Caco-2 (cell line): Measurements from ENCODE around the gene PACS1. TPM values are rescaled to one million over a fixed set of nuclear protein-coding genes. Genes with fewer than 3 reads are reported as not detected.

Experiments used
- BruUV-seq: library from RNA; stranded (reverse); fragments of 400-500 nt; replicated peaks from 2 replicates; lab custom pipeline; 2021; lab: Mats Ljungman, UMichigan
- CTCF ChIA-PET: fragments of 300-600 bp; sonication (Branson Sonifier 250); formaldehyde crosslinking; loops from one replicate; lab custom pipeline; 2022; ENCODE audit warnings: antibody characterized with exemption; lab: Charles Lee
- POLR2A ChIA-PET: fragments of 300-600 bp; sonication (Branson Sonifier 250); formaldehyde crosslinking; loops from one replicate; lab custom pipeline; 2022; ENCODE audit warnings: antibody characterized with exemption; lab: Charles Lee
- DNase-seq, 2 experiments: peaks; one replicate each; pipeline versions ENCODE4 v3.0.0 to v3.0.0-alpha.2; 2020 to 2022
- H3K27me3 ChIP-seq: replicated peaks from 2 replicates; pipeline ENCODE4 v1.6.0; 2011; ENCODE audit warnings: low read length; ENCODE audit not compliant: control insufficient read depth, insufficient read depth
- H3K36me3 ChIP-seq: 2 replicates; pipeline ENCODE4 v1.5.1; 2011; ENCODE audit warnings: low read length; ENCODE audit not compliant: control insufficient read depth, insufficient read depth
- H3K4me1 ChIP-seq: fragments of 250-450 bp; sonication (Bioruptor Pico); 2 replicates; pipeline ENCODE4 v1.5.1; 2020; ENCODE audit warnings: mild to moderate bottlenecking
- H3K4me3 ChIP-seq: 2 replicates; pipeline ENCODE4 v1.5.1; 2011; ENCODE audit warnings: low read depth, mild to moderate bottlenecking, control low read depth, low read length
- H3K9me3 ChIP-seq: fragments of 250-450 bp; sonication (Bioruptor Pico); 2 replicates; pipeline ENCODE4 v1.5.1; 2020; ENCODE audit warnings: mild to moderate bottlenecking, moderate library complexity
- H3K27ac Mint-ChIP-seq: one replicate; pipeline ENCODE4 v1.8.0; 2022; ENCODE audit warnings: mixed read lengths; ENCODE audit not compliant: unreplicated experiment
- H3K27me3 Mint-ChIP-seq: one replicate; pipeline ENCODE4 v1.8.0; 2022; ENCODE audit warnings: mixed read lengths; ENCODE audit not compliant: insufficient read depth, unreplicated experiment
- H3K36me3 Mint-ChIP-seq: one replicate; pipeline ENCODE4 v1.8.0; 2022; ENCODE audit warnings: mild to moderate bottlenecking, mixed read lengths; ENCODE audit not compliant: insufficient read depth, unreplicated experiment
- H3K4me1 Mint-ChIP-seq: one replicate; pipeline ENCODE4 v1.8.0; 2022; ENCODE audit warnings: low read depth, mixed read lengths; ENCODE audit not compliant: unreplicated experiment
- H3K4me3 Mint-ChIP-seq: one replicate; pipeline ENCODE4 v1.8.0; 2022; ENCODE audit warnings: mild to moderate bottlenecking, moderate library complexity, mixed read lengths; ENCODE audit not compliant: unreplicated experiment
- H3K9me3 Mint-ChIP-seq: one replicate; pipeline ENCODE4 v1.8.0; 2022; ENCODE audit warnings: mixed read lengths; ENCODE audit not compliant: unreplicated experiment
- intact Hi-C: fragments of 100-400 bp; cut with micrococcal nuclease; formaldehyde crosslinking; loops from one replicate; pipeline ENCODE4 v1.10.0; 2022; ENCODE audit not compliant: unreplicated experiment
- total RNA-seq: library from RNA; stranded (reverse); gene quantifications from 2 replicates; pipeline ENCODE4 v1.2.3, GENCODE V29; 2022
- TF ChIP-seq, protein P1 (sequence below), 2 experiments: fragments of 200-600 bp in 1 of 2; IDR thresholded peaks; 1 replicate in 1 of 2; 2 replicates in 1 of 2; pipeline versions ENCODE4 v1.5.1 to v1.8.0; 2011 to 2022; ENCODE audit warnings: antibody characterized with exemption in 1 of 2, control low read depth in 1 of 2, inconsistent platforms in 1 of 2, low read depth in 1 of 2, low read length in 1 of 2, mild to moderate bottlenecking in 1 of 2, moderate library complexity in 1 of 2; ENCODE audit not compliant: insufficient read depth in 1 of 2, severe bottlenecking in 1 of 2, unreplicated experiment in 1 of 2

PACS1 gene
- total RNA-seq, 1 experiment from 2014 or later, result 82.2 TPM

DNA sequence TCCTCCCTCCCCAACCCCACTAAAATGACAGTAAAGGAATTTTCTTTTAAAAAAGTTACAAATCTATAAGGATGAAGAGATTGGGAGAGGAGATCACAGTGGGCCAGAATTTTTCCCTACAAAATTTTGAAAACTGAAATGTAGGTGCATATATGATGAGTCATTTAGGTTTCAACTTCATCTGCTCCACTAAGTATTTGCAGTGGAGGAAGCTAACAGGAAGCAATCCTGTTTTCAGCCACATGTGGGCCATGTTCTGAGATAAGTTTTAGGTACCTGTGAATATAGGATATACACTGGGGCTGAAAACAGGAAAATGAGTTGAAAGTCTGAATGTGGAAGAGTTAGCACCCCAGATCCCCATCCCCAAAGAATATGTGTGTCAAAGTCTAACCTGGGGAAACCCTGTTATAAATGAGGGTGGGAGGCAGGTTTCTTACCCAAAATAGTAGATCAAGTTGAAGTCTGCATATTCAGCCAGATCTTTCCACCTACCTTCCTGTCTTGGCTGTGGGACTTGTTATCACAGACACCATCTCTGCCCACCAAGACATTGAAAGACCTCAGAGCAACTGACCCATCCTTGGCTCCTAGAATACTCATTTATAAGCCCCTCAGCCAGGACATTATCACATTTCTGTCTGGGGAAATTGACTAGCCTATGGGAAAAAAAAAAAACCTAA, 87.3 kb downstream of the PACS1 start:
- peaks cover 35% of the 10 kb centered on the region for H3K4me1 ChIP-seq
- DNase-seq, result no peak
- intact Hi-C loops, result no loop called here
- Mint-ChIP-seq H3K4me1 (peaks cover 18% of the 10 kb centered on the region), H3K36me3 (peaks cover 29% of the 10 kb centered on the region), H3K27ac (no peak overlapping the region), H3K9me3 (no peaks in the 10 kb centered on the region), H3K27me3 (no peaks in the 10 kb centered on the region), H3K4me3 (no peak overlapping the region)
- ChIA-PET CTCF (no interaction called here), POLR2A (no interaction called here)
- no peaks in the 10 kb centered on the region for H3K9me3 ChIP-seq
- no peaks in the 10 kb centered on the region for H3K27me3 ChIP-seq
- no peaks in the 10 kb centered on the region for H3K36me3 ChIP-seq
- TF ChIP-seq, protein P1, sequence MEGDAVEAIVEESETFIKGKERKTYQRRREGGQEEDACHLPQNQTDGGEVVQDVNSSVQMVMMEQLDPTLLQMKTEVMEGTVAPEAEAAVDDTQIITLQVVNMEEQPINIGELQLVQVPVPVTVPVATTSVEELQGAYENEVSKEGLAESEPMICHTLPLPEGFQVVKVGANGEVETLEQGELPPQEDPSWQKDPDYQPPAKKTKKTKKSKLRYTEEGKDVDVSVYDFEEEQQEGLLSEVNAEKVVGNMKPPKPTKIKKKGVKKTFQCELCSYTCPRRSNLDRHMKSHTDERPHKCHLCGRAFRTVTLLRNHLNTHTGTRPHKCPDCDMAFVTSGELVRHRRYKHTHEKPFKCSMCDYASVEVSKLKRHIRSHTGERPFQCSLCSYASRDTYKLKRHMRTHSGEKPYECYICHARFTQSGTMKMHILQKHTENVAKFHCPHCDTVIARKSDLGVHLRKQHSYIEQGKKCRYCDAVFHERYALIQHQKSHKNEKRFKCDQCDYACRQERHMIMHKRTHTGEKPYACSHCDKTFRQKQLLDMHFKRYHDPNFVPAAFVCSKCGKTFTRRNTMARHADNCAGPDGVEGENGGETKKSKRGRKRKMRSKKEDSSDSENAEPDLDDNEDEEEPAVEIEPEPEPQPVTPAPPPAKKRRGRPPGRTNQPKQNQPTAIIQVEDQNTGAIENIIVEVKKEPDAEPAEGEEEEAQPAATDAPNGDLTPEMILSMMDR (IDR thresholded peaks at IDR 0.05; ENCODE audit: insufficient read depth in 1 of 2, low read depth in 1 of 2, low read length in 1 of 2, severe bottlenecking in 1 of 2, unreplicated experiment in 1 of 2), result no peak
- H3K4me3 ChIP-seq, result no peak overlapping the region
- BruUV-seq, result no TSS peak

DNA sequence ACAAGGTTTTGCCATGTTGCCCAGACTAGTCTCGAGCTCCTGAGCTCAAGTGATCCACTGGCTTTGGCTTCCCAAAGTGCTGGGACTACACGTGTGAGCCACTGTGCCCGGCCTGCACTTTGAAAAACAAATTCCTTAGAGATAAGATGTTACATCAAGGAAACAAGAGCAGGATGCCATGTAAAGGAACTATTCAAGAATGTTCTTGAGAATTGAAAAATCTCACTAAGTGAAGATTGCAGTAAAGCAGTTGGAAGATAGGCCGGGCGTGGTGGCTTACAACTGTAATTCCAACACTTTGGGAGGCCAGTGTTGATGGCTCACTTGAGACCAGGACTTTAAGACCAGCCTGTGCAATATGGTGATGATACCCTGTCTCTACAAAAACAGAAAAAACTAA, 88.1 kb downstream of the PACS1 start:
- H3K27ac Mint-ChIP-seq, result no peak overlapping the region
- peaks cover 42% of the 10 kb centered on the region for H3K4me1 ChIP-seq
- CTCF ChIA-PET, result no interaction called here
- intact Hi-C loops, result no loop called here
- POLR2A ChIA-PET, result no interaction called here
- no peaks in the 10 kb centered on the region for H3K27me3 ChIP-seq
- H3K9me3 ChIP-seq, result no peaks in the 10 kb centered on the region
- DNase-seq, result no peak
- TF ChIP-seq, protein P1 (IDR thresholded peaks at IDR 0.05; ENCODE audit: insufficient read depth in 1 of 2, low read depth in 1 of 2, low read length in 1 of 2, severe bottlenecking in 1 of 2, unreplicated experiment in 1 of 2), result no peak
- no peaks in the 10 kb centered on the region for H3K36me3 ChIP-seq
- peaks cover 31% of the 10 kb centered on the region for H3K36me3 Mint-ChIP-seq
- no TSS peak for BruUV-seq
- no peaks in the 10 kb centered on the region for H3K9me3 Mint-ChIP-seq
- no peak overlapping the region for H3K4me3 ChIP-seq
- H3K27me3 Mint-ChIP-seq, result no peaks in the 10 kb centered on the region
- no peak overlapping the region for H3K4me3 Mint-ChIP-seq
- peaks cover 18% of the 10 kb centered on the region for H3K4me1 Mint-ChIP-seq

DNA sequence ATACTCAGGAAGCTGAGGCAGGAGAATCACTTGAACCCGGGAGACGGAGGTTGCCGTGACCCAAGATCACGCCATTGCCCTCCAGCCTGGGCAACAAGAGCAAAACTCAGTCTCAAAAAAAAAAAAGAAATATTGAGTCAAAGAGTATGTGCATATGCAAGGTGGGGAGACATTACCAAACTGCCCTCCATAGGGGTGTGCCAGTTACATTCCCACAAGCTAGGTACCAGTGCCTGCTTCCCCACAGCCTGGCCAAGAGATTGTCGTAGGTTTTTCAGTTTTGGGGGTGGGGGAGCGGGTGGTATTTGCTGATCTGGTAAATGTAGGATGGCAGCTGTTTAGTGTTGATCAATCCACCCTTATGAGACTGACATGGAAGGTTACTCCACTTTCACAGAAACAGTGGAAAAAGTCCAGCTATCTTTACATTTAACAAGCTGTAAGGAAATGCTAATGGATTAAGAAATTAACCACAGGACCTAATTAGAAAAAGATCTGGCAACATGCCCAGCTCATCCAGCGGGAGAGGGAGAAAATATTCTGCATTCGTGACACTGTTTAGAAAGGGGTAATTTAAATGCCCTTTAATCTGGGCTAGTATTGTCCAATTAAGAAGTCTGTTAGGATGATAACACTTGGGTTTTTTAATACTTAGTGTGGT, 89.4 kb downstream of the PACS1 start:
- ChIA-PET POLR2A (no interaction called here), CTCF (interaction anchor here (0.6 kb wide), 1 partner anchor 23 kb away, joined by 3 read pairs; no protein-coding TSS in a partner anchor)
- TF ChIP-seq, protein P1 (IDR thresholded peaks at IDR 0.05; ENCODE audit: insufficient read depth in 1 of 2, low read depth in 1 of 2, low read length in 1 of 2, severe bottlenecking in 1 of 2, unreplicated experiment in 1 of 2), result no peak
- no TSS peak for BruUV-seq
- no peaks in the 10 kb centered on the region for H3K36me3 ChIP-seq
- peaks cover 51% of the 10 kb centered on the region for H3K4me1 ChIP-seq
- no peak overlapping the region for H3K4me3 ChIP-seq
- Mint-ChIP-seq H3K27me3 (no peaks in the 10 kb centered on the region), H3K9me3 (no peaks in the 10 kb centered on the region), H3K4me3 (no peak overlapping the region), H3K36me3 (peaks cover 31% of the 10 kb centered on the region), H3K27ac (no peak overlapping the region), H3K4me1 (peaks cover 25% of the 10 kb centered on the region)
- no peaks in the 10 kb centered on the region for H3K27me3 ChIP-seq
- intact Hi-C loops, result no loop called here
- no peaks in the 10 kb centered on the region for H3K9me3 ChIP-seq
- DNase-seq, result no peak
